Ovary (tissue), 9 donors: ENCODE data around the gene MEIOB. TPM values are rescaled to one million over a fixed set of nuclear protein-coding genes. Genes with fewer than 3 reads are reported as not detected.

Experiments
- DNase-seq, 5 donors: peaks; one replicate each; pipeline ENCODE4 v3.0.0-alpha.2; 2019 to 2020
- H3K27ac ChIP-seq, 2 donors: fragments of 200-600 bp; one replicate each; pipeline versions ENCODE4 v1.5.1 to v1.8.0; 2019 to 2022
- H3K27me3 ChIP-seq: fragments of 200-600 bp; one replicate; pipeline ENCODE4 v1.8.0; 2022
- H3K36me3 ChIP-seq: fragments of 200-600 bp; sonication (generic); one replicate; pipeline ENCODE4 v1.5.1; 2019
- H3K4me1 ChIP-seq: one replicate; pipeline ENCODE4 v1.8.1; 2013; ENCODE audit warnings: mild to moderate bottlenecking, moderate library complexity; ENCODE audit not compliant: insufficient read depth
- H3K4me3 ChIP-seq: fragments of 200-600 bp; sonication (generic); one replicate; pipeline ENCODE4 v1.5.1; 2017
- H3K9me3 ChIP-seq, 2 donors: fragments of 200-600 bp in 1 of 2; sonication (generic) in 1 of 2; one replicate each; pipeline versions ENCODE4 v1.5.1 to v1.8.1; 2013 to 2019; ENCODE audit warnings: mild to moderate bottlenecking in 1 of 2, moderate library complexity in 1 of 2
- EP300 ChIP-seq: sonication (generic); formaldehyde crosslinking; IDR thresholded peaks from one replicate; pipeline ENCODE4 v1.6.1; 2017; ENCODE audit warnings: antibody characterized with exemption
- POLR2A ChIP-seq: fragments of 450-650 bp; IDR thresholded peaks from one replicate; pipeline ENCODE4 v1.6.1; 2017; ENCODE audit warnings: antibody characterized with exemption, mild to moderate bottlenecking, moderate library complexity
- WGBS, 3 donors: extraction: QIAGEN DNeasy Blood & Tissue Kit in 1 of 3; methylation state at CpG; one replicate each; pipeline versions ENCODE4 v1.1.5 to v1.1.7; 2013 to 2017; 5-methylcytosine and 5-hydroxymethylcytosine counted together
- intact Hi-C, 4 donors: fragments of 100-400 bp; cut with DNase I; formaldehyde crosslinking; loops; one replicate each; pipeline versions ENCODE4 v1.11.0 to v1.15.1; 2022 to 2023
- polyA plus RNA-seq, 2 donors: library from polyadenylated mRNA; stranded (reverse); fragments of 200-250 nt in 1 of 2; fragments of 350-450 nt in 1 of 2; fragmentation: Illumina TruSeq in 1 of 2; extraction: RNeasy Lipid Tissue Mini Kit (QIAGEN cat#74804) in 1 of 2; gene quantifications; one replicate each; pipeline ENCODE4 v1.2.3, GENCODE V29; 2013 to 2014
- total RNA-seq, 7 donors: library from RNA; depleted of rRNA in 2 of 7; stranded (reverse); fragments of >200 nt in 2 of 7; fragmentation: NEBNext Ultra II Directional in 3 of 7; extraction: Animal tissue kit (Norgen Biotek cat#: 25700) in 3 of 7; gene quantifications; one replicate each; pipeline versions ENCODE4 v1.1.0 to v1.2.4, GENCODE V29; 2016 to 2023
- TF ChIP-seq, protein P1 (sequence below), 3 donors: fragments of 450-650 bp in 2 of 3; fragments of 200-600 bp in 1 of 3; IDR thresholded peaks; one replicate each; pipeline versions ENCODE4 v1.5.1 to v1.8.0; 2016 to 2022; ENCODE audit warnings: antibody characterized with exemption in 3 of 3, mild to moderate bottlenecking in 1 of 3
- donor health status: DM: no; HTN: no; CAD: no; lungs with moderate emphysema.
- donor health status: DM: no; HTN: no; CAD: no.
- donor health status: Bipolar disorder and iron deficiency.
- donor health status: DM: yes; HTN: yes; CAD: no.
- donor health status: DM: no; HTN: no; CAD: no.
- donor health status: DM: yes; HTN: yes; CAD: no.

The MEIOB gene
- total and polyA plus RNA-seq, 9 donors, result 0.23 to 0.27 (median 0.24) TPM; not detected in 5

DNA sequence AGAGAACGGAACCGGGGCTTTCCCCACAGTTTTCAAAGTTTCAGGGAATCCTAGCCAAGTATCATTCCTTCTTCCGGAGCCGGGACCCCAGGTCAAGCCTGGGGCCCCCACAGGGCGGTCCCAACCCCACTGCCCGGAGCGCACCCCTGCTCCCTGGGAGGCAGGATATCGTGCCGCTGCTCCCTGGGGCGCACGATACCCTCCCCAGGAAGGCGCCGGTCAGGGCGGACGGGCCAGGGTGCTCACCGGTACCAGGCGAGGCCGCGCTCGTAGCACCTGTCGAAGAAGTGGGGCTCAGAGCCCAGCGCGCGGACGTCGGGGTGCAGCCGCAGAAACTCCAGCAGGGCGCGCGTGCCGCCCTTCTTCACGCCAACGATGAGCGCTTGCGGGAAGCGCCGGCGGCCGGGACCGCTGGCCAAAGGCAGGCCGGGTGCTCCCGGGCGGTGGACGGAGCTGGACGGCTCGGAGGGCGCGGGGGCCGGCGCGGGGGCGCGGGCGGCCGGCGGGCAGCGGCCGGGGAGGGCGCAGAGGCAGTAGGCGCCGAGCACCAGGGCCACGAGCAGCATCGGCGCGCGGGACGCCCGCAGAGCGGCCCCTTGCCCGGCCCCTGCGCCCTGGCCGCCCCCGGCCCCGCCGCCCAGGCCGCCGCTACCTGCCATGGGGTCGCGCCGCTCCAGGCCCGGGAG is 45.8 kb upstream of the MEIOB start:
- 1 to 2% (median 2%) methylated on average over 11 to 78 of the region's 81 CpGs for whole genome bisulfite sequencing, 3 donors
- no peak for TF ChIP-seq EP300
- TF ChIP-seq, protein P1, sequence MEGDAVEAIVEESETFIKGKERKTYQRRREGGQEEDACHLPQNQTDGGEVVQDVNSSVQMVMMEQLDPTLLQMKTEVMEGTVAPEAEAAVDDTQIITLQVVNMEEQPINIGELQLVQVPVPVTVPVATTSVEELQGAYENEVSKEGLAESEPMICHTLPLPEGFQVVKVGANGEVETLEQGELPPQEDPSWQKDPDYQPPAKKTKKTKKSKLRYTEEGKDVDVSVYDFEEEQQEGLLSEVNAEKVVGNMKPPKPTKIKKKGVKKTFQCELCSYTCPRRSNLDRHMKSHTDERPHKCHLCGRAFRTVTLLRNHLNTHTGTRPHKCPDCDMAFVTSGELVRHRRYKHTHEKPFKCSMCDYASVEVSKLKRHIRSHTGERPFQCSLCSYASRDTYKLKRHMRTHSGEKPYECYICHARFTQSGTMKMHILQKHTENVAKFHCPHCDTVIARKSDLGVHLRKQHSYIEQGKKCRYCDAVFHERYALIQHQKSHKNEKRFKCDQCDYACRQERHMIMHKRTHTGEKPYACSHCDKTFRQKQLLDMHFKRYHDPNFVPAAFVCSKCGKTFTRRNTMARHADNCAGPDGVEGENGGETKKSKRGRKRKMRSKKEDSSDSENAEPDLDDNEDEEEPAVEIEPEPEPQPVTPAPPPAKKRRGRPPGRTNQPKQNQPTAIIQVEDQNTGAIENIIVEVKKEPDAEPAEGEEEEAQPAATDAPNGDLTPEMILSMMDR (IDR thresholded peaks at IDR 0.05), result no peak
- TF ChIP-seq POLR2A, result no peak
- H3K4me3 ChIP-seq, result no peak overlapping the region
- no peaks in the 10 kb centered on the region for H3K36me3 ChIP-seq
- no peak overlapping the region for H3K27ac ChIP-seq
- DNase-seq, result no peak
- no peaks in the 10 kb centered on the region for H3K9me3 ChIP-seq
- H3K4me1 ChIP-seq, result no peaks in the 10 kb centered on the region
- H3K27me3 ChIP-seq, result no peaks in the 10 kb centered on the region
- intact Hi-C loops, result loop anchor here in 1 of 4 donors (5.0 kb wide), 1 partner anchor 56 kb away; no protein-coding TSS in a partner anchor

DNA sequence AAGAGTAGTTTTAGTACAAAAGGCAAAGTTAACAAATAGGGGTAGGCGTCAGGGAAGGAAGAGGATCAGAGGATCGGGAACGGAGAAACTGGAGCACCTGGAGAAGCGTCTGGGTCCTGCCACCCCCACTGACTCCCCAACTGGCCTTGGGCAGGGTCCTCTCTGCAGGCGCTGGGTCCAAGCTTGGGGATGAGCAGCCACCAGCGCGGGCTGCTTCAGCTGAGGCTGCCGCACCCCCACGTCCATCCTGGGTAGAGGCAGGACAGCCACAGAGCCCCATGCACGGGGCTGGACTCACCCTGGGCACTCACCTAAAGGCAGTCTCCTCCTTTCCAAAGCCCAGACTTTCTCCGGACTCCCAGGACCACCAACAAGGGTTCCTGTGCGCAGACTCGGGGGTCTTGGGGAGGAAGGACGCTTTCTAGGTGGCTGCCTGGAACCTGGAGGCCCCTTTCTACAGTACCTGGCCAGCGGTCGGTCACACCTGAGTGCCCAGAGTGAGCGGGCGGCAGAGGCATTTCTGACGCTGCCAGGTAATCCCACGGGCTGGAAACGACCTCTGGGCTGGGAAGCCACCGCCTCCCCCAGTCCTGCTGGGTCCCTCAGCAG is 45.2 kb upstream of the MEIOB start:
- Histone ChIP-seq H3K27me3 (no peaks in the 10 kb centered on the region), H3K36me3 (no peaks in the 10 kb centered on the region), H3K27ac (no peak overlapping the region), H3K4me3 (no peak overlapping the region), H3K4me1 (no peaks in the 10 kb centered on the region), H3K9me3 (no peaks in the 10 kb centered on the region)
- 4% methylated on average over 10 to 22 of the region's 22 CpGs for WGBS, 3 donors
- TF ChIP-seq, protein P1 (IDR thresholded peaks at IDR 0.05), result no peak
- TF ChIP-seq EP300 (no peak), POLR2A (no peak)
- intact Hi-C loops, result loop anchor here in 1 of 4 donors (5.0 kb wide), 1 partner anchor 55 kb away; no protein-coding TSS in a partner anchor
- DNase-seq, result no peak

DNA sequence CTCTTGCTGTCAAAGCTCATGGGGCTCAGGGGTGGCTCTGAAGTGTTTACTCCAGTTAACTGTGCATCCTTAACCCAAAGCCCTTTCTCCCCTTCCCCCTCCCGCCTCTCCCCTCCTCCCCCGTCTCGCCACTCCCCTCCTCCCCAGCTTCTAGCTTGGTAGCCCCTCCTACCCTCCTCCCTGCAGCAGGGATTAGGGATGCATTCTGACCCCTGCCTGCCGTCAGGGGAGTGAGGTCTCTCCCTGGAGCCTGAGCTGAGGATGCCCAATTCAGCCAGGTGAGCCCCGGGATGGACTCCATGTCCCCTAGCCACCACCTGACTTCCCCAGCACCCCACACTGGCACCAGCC is 44.7 kb upstream of the MEIOB start:
- H3K27me3 ChIP-seq, result no peaks in the 10 kb centered on the region
- no peak overlapping the region for H3K27ac ChIP-seq
- no peak for DNase-seq
- no peaks in the 10 kb centered on the region for H3K4me1 ChIP-seq
- TF ChIP-seq EP300 (no peak), POLR2A (no peak)
- TF ChIP-seq, protein P1 (IDR thresholded peaks at IDR 0.05), result no peak
- no peaks in the 10 kb centered on the region for H3K9me3 ChIP-seq
- WGBS, 3 donors, result 7 to 10% (median 9%) methylated on average over 5 of the region's 5 CpGs
- intact Hi-C loops, result loop anchor here in 1 of 4 donors (5.0 kb wide), 1 partner anchor 54 kb away; no protein-coding TSS in a partner anchor
- H3K4me3 ChIP-seq, result no peak overlapping the region
- H3K36me3 ChIP-seq, result no peaks in the 10 kb centered on the region

DNA sequence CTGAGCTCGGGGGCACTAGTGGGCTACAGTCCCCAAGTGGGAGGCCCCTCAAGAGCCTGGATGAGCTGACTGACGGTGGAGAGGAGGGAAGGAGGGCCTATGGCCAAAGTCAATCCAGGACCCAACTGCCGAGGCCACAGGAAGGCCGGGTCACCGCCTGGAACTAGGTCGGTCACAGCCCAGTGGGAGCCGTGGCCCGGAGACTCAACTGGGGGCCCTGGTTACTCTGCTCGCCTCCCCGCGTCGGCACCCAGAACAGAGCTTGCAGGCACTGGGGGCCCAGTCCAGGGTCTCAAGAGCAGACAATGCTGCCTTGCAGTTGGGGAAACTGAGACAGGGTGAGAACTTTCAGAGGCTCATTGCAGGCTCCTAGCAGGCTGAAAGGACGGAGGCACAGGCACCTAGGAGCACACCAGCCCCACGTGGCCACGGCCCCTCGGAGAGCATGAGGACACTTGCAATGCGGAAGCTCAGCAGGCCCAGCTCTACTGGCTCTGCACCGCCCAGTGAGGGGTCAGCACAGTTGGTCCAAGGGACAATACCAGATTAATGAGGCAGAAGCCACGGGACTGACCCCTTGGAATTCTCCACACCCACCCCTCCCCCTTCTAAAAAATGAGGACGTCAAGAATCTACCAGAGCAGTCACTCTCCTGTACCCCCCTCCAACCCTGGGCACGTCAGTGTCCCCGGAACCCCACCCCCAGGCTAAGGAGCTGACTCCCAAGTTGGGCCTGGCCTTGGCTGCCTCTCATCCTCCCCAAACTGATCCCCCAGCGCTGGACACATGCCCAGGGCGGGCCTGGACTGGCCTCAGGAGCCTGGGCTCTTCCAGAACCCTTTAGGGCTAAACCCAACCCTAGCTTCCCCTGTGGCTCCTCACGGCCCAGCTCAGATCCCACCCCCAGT is 44.0 kb upstream of the MEIOB start:
- 58 to 62% (median 61%) methylated on average over 25 of the region's 25 CpGs for WGBS, 3 donors
- TF ChIP-seq, protein P1 (IDR thresholded peaks at IDR 0.05), result no peak
- TF ChIP-seq EP300, result no peak
- TF ChIP-seq POLR2A, result no peak
- Histone ChIP-seq H3K4me1 (no peaks in the 10 kb centered on the region), H3K9me3 (no peaks in the 10 kb centered on the region), H3K27me3 (no peaks in the 10 kb centered on the region), H3K27ac (no peak overlapping the region), H3K4me3 (no peak overlapping the region), H3K36me3 (no peaks in the 10 kb centered on the region)
- DNase-seq, result no peak
- intact Hi-C loops, result loop anchor here in 1 of 4 donors (5.0 kb wide), 1 partner anchor 54 kb away; no protein-coding TSS in a partner anchor
